Adrenal gland (tissue), 12 donors: ENCODE data around the gene TBC1D22A. TPM values are rescaled to one million over a fixed set of nuclear protein-coding genes. Genes with fewer than 3 reads are reported as not detected.
"Not testable (repeated sequence)": the region's sequence is repeated elsewhere in the genome, so short reads cannot be mapped to it uniquely, and the experiment has no call there.

ENCODE experiments used
- DNase-seq, 7 donors: peaks; one replicate each; pipeline ENCODE4 v3.0.0-alpha.2; 2019 to 2020
- H3K27ac ChIP-seq, 5 donors: fragments of 200-600 bp; sonication (generic) in 4 of 5; 1 replicate in 3 of 5; 2 replicates in 2 of 5; pipeline versions ENCODE4 v1.5.1 to v1.8.0; 2016 to 2020; ENCODE audit warnings: mild to moderate bottlenecking in 1 of 5
- H3K27me3 ChIP-seq: fragments of 200-600 bp; 2 replicates; pipeline ENCODE4 v1.8.0; 2021
- H3K36me3 ChIP-seq, 2 donors: fragments of 200-600 bp; replicated peaks in 1 of 2; 1 replicate in 1 of 2; 2 replicates in 1 of 2; pipeline versions ENCODE4 v1.5.1 to v1.8.0; 2018 to 2022
- H3K4me1 ChIP-seq, 2 donors: fragments of 200-600 bp; replicated peaks in 1 of 2; 1 replicate in 1 of 2; 2 replicates in 1 of 2; pipeline versions ENCODE4 v1.5.1 to v1.8.0; 2018 to 2021
- H3K4me3 ChIP-seq, 4 donors: fragments of 200-600 bp; sonication (generic) in 3 of 4; one replicate each; pipeline ENCODE4 v1.5.1; 2016 to 2018
- H3K9me3 ChIP-seq, 3 donors: fragments of 200-600 bp; sonication (generic) in 1 of 3; replicated peaks in 1 of 3; 1 replicate in 2 of 3; 2 replicates in 1 of 3; pipeline versions ENCODE4 v1.5.1 to v1.8.0; 2016 to 2021
- POLR2A ChIP-seq, 2 donors: fragments of 450-650 bp; IDR thresholded peaks; one replicate each; pipeline ENCODE4 v1.6.1; 2017; ENCODE audit warnings: antibody characterized with exemption in 2 of 2, mild to moderate bottlenecking in 2 of 2, moderate library complexity in 1 of 2
- WGBS, 4 donors: extraction: QIAGEN DNeasy Blood & Tissue Kit in 2 of 4; methylation state at CpG; one replicate each; pipeline versions ENCODE4 v1.1.5 to v1.1.7; 2013 to 2017; 5-methylcytosine and 5-hydroxymethylcytosine counted together
- intact Hi-C, 2 donors: fragments of 100-400 bp; cut with DNase I; formaldehyde crosslinking; loops; one replicate each; pipeline versions ENCODE4 v1.14.1 to v1.15.0; 2022 to 2023
- polyA plus RNA-seq, 3 donors: library from polyadenylated mRNA; stranded (reverse); fragments of 200-250 nt in 2 of 3; fragments of 350-450 nt in 1 of 3; fragmentation: Illumina TruSeq in 1 of 3; extraction: RNeasy Lipid Tissue Mini Kit (QIAGEN cat#74804) in 1 of 3; gene quantifications; one replicate each; pipeline ENCODE4 v1.2.3, GENCODE V29; 2013 to 2014
- total RNA-seq, 9 donors: library from RNA; depleted of rRNA in 4 of 9; stranded (reverse); fragments of >200 nt in 4 of 9; fragments of 120-200 nt in 1 of 9; fragmentation: NEBNext Ultra II Directional in 1 of 9; extraction: Animal tissue kit (Norgen Biotek cat#: 25700) in 1 of 9; gene quantifications; one replicate each; pipeline versions ENCODE4 v1.1.0 to v1.2.4, GENCODE V29; 2013 to 2023
- TF ChIP-seq, protein P1 (sequence below), 6 experiments: fragments of 450-650 bp in 4 of 6; fragments of 200-600 bp in 2 of 6; sonication (generic) in 1 of 6; IDR thresholded peaks; 1 replicate in 5 of 6; 2 replicates in 1 of 6; pipeline versions ENCODE4 v1.5.1 to v1.8.0; 2016 to 2021; ENCODE audit warnings: antibody characterized with exemption in 6 of 6, mild to moderate bottlenecking in 2 of 6, moderate library complexity in 1 of 6
- donor health status: healthy with polysubstance abuse.
- donor health status: Bipolar disorder and iron deficiency.
- donor health status: DM: yes; HTN: yes; CAD: no.
- donor health status: DM: no; HTN: no; CAD: no.
- donor health status: DM: no; HTN: no; CAD: no.
- donor health status: DM: yes; HTN: yes; CAD: no.

TBC1D22A gene
- total and polyA plus RNA-seq, 12 donors = 11.5 to 44.2 (median 28.1) TPM

DNA sequence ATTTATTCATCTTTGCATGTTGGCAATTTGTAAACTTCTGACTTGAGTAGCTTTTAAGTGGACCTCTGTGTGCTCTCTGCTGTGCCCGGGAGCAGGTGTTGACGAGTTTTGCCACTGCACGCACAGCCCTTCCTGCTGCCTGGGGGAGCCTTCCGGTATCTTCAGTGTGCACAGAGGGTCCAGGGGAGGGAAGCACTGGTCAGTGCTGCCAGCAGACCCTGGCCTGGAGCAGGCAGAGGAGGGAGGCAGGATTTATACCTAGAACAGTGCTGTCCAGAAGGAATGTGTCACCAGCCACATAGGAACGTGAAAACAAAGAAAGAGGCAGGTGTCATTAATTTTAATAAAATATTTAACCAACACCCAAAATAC is 403.6 kb downstream of the TBC1D22A start:
- no peak for TF ChIP-seq POLR2A (IDR thresholded peaks at IDR 0.05)
- TF ChIP-seq, protein P1, sequence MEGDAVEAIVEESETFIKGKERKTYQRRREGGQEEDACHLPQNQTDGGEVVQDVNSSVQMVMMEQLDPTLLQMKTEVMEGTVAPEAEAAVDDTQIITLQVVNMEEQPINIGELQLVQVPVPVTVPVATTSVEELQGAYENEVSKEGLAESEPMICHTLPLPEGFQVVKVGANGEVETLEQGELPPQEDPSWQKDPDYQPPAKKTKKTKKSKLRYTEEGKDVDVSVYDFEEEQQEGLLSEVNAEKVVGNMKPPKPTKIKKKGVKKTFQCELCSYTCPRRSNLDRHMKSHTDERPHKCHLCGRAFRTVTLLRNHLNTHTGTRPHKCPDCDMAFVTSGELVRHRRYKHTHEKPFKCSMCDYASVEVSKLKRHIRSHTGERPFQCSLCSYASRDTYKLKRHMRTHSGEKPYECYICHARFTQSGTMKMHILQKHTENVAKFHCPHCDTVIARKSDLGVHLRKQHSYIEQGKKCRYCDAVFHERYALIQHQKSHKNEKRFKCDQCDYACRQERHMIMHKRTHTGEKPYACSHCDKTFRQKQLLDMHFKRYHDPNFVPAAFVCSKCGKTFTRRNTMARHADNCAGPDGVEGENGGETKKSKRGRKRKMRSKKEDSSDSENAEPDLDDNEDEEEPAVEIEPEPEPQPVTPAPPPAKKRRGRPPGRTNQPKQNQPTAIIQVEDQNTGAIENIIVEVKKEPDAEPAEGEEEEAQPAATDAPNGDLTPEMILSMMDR (IDR thresholded peaks at IDR 0.05) = no peak
- intact Hi-C loops = no loop called here
- H3K27me3 ChIP-seq = no peaks in the 10 kb centered on the region
- H3K27ac ChIP-seq = no peak overlapping the region
- no peak overlapping the region for H3K4me3 ChIP-seq
- H3K36me3 ChIP-seq = no peaks in the 10 kb centered on the region
- no peaks in the 10 kb centered on the region for H3K9me3 ChIP-seq
- DNase-seq = peak in 2 of 7 donors; percentile 5 to 25
- 85 to 90% (median 88%) methylated on average over 4 to 5 of the region's 5 CpGs for WGBS, 4 donors
- H3K4me1 ChIP-seq = no peaks in the 10 kb centered on the region

DNA sequence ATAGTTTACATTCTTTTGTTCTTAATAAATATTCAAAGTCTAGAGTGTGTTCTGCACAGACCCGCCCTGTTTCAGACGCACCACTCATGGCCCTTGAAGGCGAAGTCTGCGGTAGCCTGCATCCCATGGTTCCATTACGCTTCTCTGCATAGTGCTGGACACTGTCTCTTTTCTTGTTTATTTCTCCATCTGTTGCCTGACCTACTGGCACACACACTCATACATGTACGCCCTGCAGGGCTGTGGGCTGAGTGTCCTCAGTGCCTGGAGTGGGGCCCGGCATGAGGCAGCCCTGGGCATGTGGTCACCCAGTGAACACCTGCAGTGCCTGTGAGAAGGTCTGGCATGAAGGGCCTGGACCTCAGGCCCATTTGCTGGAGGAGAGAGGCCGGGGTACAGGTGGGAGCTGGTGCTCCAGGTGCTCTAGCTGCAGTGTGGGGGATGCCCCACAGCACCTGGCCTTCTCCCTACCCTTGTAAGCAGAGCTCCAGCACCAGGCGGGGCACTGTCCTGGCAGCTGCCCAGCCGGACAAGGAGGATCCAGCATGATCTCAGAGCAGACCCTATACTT is 404.1 kb downstream of the TBC1D22A start:
- Histone ChIP-seq H3K9me3 (no peaks in the 10 kb centered on the region), H3K4me3 (no peak overlapping the region), H3K4me1 (no peaks in the 10 kb centered on the region), H3K27ac (no peak overlapping the region), H3K36me3 (no peaks in the 10 kb centered on the region), H3K27me3 (no peaks in the 10 kb centered on the region)
- DNase-seq = peak in 4 of 7 donors; percentile 3 to 31 (median 7)
- WGBS, 4 donors = 95 to 97% (median 96%) methylated on average over 9 to 10 of the region's 10 CpGs
- no peak for TF ChIP-seq POLR2A (IDR thresholded peaks at IDR 0.05)
- TF ChIP-seq, protein P1 (IDR thresholded peaks at IDR 0.05) = no peak
- intact Hi-C loops = no loop called here

DNA sequence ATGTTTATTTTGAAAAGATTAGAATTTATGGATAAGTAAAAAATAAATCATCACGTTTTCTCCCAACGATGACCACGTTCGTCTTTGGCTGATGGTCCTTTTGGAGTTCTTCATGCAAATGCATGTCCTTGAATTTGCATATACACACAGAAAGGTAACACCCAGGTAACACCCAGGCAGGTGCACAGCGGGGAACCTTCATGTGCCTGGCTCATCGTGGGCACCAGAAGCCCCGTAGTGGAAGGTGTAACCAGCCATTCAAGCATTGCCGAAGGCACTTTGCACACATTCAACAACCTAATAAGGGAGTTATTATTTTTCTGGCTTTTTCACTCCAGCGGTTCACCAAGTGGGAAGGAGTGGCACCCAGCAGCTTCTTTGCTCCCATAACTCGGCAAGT is 404.6 kb downstream of the TBC1D22A start:
- DNase-seq = peak in 3 of 7 donors; percentile 0 to 34 (median 5)
- WGBS, 4 donors = 94 to 98% (median 97%) methylated on average over 10 of the region's 10 CpGs

DNA sequence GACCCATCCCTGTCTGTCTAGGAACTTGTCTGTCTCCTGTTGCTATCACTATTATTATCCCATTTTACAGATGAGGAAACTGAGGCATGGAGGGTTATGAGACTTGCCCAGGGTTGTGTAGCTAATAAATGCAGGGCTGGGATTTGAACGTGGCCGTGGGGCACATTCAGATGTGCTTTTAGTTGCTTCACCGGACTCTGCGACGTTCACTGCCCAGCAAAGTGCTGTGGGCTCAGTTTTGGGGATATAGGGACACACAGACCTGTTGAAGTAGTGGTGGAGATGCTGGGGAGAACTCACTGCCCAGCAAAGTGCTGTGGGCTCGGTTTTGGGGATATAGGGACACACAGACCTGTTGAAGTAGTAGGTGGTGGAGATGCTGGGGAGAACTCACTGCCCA is 405.5 kb downstream of the TBC1D22A start:
- WGBS, 4 donors = 93 to 98% (median 96%) methylated on average over 6 of the region's 6 CpGs
- H3K4me1 ChIP-seq, H3K4me3 ChIP-seq, H3K36me3 ChIP-seq, H3K27ac ChIP-seq, H3K9me3 ChIP-seq, H3K27me3 ChIP-seq, intact Hi-C loops: not testable (repeated sequence)
- DNase-seq = peak in 1 of 7 donors; percentile 15

More for the DNA sequence above, 404.6 kb downstream of the TBC1D22A start:
- no peak overlapping the region for H3K27ac ChIP-seq
- H3K36me3 ChIP-seq = no peaks in the 10 kb centered on the region
- TF ChIP-seq, protein P1 (IDR thresholded peaks at IDR 0.05) = no peak
- no peak for TF ChIP-seq POLR2A (IDR thresholded peaks at IDR 0.05)
- no peak overlapping the region for H3K4me3 ChIP-seq
- H3K9me3 ChIP-seq = no peaks in the 10 kb centered on the region
- no peaks in the 10 kb centered on the region for H3K4me1 ChIP-seq
- intact Hi-C loops = no loop called here
- no peaks in the 10 kb centered on the region for H3K27me3 ChIP-seq

DNA sequence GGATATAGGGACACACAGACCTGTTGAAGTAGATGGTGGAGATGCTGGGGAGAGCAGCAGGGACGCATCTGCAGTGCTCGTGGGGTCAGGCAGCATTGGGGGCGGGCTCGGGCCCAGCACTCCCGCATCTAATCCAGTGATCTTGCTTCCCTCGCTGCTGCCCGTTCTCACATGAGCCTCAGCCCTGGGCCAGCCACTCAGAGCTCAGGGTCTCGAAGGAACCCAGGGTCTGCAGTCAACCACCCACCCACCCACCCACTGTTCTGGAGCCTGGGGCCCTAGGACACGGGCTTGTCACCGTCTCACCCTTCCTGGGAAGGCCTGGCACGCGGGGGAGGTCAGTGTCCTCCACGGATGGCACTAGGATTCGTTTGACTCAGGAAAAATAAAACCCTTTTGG is 406.0 kb downstream of the TBC1D22A start:
- no peaks in the 10 kb centered on the region for H3K36me3 ChIP-seq
- no peak overlapping the region for H3K4me3 ChIP-seq
- no peaks in the 10 kb centered on the region for H3K4me1 ChIP-seq
- TF ChIP-seq, protein P1 (IDR thresholded peaks at IDR 0.05) = no peak
- no peak for TF ChIP-seq POLR2A (IDR thresholded peaks at IDR 0.05)
- intact Hi-C loops = no loop called here
- WGBS, 4 donors = 93 to 100% (median 97%) methylated on average over 3 to 14 of the region's 14 CpGs
- H3K9me3 ChIP-seq = no peaks in the 10 kb centered on the region
- DNase-seq = peak in 6 of 7 donors; percentile 1 to 27 (median 8)
- H3K27ac ChIP-seq = no peak overlapping the region
- H3K27me3 ChIP-seq = no peaks in the 10 kb centered on the region
